Fibroblast of pulmonary artery (primary cell): ENCODE results near the gene GPR31.
"Not testable (repeated sequence)": the region's sequence is repeated elsewhere in the genome, so short reads cannot be mapped to it uniquely, and the experiment has no call there.

Experiments used
- DNase-seq: peaks from one replicate; pipeline ENCODE4 v3.0.0-alpha.2; 2010; ENCODE audit warnings: low read depth
- H3K4me3 ChIP-seq: replicated peaks from 2 replicates; pipeline ENCODE4 v1.5.1; 2011; ENCODE audit warnings: low read depth, mild to moderate bottlenecking, control low read depth, low read length, moderate library complexity
- TF ChIP-seq, protein P1 (sequence below): IDR thresholded peaks from 2 replicates; pipeline ENCODE4 v1.5.1; 2011; ENCODE audit warnings: mild to moderate bottlenecking, control low read depth, low read length, inconsistent platforms; ENCODE audit errors: missing control alignments

The GPR31 gene

DNA sequence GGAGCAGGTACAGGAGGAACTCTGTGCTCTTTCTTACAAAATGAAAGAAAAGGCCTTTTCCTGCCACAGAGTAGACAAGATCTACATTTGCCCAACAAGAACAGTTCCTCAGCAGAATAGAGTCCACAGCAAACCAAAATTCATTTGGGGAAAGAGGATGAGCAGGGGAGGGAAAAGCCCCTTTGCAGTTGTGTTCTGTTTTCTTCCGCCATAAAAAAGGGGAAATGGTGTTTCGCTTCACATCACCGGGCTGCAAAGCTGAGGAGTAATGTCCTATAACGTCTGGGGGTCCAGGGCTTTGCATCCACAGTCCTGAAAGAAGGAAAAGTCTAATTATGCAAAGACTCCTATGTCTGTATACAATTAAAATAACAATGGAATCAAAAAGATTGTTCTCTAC lies at the start of gene GPR31:
GPR31 (minus strand) TSS at position 118 of the 400 bp plus-strand sequence. CDS start 149 bp downstream, outside the sequence.
- no peak for DNase-seq
- TF ChIP-seq, protein P1, sequence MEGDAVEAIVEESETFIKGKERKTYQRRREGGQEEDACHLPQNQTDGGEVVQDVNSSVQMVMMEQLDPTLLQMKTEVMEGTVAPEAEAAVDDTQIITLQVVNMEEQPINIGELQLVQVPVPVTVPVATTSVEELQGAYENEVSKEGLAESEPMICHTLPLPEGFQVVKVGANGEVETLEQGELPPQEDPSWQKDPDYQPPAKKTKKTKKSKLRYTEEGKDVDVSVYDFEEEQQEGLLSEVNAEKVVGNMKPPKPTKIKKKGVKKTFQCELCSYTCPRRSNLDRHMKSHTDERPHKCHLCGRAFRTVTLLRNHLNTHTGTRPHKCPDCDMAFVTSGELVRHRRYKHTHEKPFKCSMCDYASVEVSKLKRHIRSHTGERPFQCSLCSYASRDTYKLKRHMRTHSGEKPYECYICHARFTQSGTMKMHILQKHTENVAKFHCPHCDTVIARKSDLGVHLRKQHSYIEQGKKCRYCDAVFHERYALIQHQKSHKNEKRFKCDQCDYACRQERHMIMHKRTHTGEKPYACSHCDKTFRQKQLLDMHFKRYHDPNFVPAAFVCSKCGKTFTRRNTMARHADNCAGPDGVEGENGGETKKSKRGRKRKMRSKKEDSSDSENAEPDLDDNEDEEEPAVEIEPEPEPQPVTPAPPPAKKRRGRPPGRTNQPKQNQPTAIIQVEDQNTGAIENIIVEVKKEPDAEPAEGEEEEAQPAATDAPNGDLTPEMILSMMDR = no peak
- no peak within 1 kb of the TSS for H3K4me3 ChIP-seq

DNA sequence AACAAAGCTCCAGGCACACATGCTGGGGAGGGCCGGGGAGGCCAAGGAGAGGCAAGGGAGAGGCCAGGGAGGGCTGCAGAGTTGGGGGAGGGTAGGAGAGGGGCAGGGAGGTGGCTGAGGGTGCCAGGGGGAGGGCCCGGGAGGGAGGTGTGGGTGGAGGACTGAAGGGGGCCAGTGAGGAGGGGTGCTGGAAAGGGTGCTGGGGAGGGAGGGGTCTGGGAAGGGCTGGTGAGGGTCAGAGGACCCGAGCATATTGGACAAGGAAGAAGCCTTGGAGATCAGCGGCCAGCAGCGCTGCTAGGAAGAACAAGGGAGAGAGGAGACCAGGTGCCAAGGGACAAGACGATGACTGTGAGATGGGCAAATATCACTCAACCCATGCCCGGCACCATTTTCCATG lies 49.7 kb upstream of the GPR31 start:
- TF ChIP-seq, protein P1 = no peak
- no peak for DNase-seq
- H3K4me3 ChIP-seq = no peak overlapping the region

- H3K4me3 ChIP-seq, DNase-seq: not testable (repeated sequence)
These were observed 47.5 kb upstream of the GPR31 start for GRCh38 chr6:167205316-167205715.

DNA sequence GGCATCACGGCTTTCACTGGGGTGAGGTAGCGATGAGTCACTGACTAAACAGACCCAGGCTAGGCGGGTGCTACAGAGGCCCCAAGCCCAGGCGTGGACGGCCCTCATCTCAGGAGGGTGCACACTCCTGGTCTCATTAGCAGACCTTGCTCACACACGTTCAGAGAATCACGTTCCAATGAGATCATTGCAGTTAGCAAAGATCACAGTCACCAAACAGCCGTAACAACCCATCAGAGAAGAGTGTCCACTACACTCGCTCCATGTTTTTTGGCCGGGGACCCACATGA lies 46.2 kb upstream of the GPR31 start:
- not testable (repeated sequence) for DNase-seq, H3K4me3 ChIP-seq

- not testable (repeated sequence) for DNase-seq
These were observed 45.7 kb upstream of the GPR31 start for GRCh38 chr6:167203261-167204058.

GRCh38 chr6:167202613-167203012 lies 44.8 kb upstream of the GPR31 start:
- H3K4me3 ChIP-seq, DNase-seq: not testable (repeated sequence)

More at GRCh38 chr6:167203261-167204058, 45.7 kb upstream of the GPR31 start:
- H3K4me3 ChIP-seq = not testable (repeated sequence)

DNA sequence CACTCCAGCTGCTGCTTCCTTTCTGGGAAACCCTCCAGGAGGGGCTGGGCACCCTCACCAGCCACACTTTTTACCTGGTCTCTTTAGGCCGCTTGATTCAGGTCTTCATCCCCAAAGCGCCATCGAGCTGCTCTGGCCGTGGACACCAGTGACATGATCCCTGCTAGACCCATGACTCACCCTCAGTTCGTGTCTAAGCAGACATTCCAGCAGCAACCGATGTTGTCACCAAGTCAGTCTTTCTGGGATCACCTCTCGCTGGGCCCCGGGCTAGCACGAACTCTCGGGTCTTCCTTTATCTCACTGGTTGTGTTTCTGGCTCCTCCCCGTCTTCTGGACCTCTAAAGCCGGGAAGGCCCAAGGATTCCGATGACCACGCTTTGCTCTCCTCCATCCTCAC lies 43.0 kb upstream of the GPR31 start:
- DNase-seq = no peak
- no peak overlapping the region for H3K4me3 ChIP-seq
- TF ChIP-seq, protein P1 = no peak

- not testable (repeated sequence) for DNase-seq, H3K4me3 ChIP-seq
These were observed 38.3 kb upstream of the GPR31 start for GRCh38 chr6:167195941-167196610.

- not testable (repeated sequence) for H3K4me3 ChIP-seq, DNase-seq
These were observed 35.8 kb upstream of the GPR31 start for GRCh38 chr6:167193515-167194125.

- DNase-seq, H3K4me3 ChIP-seq: not testable (repeated sequence)
These were observed 33.3 kb upstream of the GPR31 start for GRCh38 chr6:167191043-167191583.

GRCh38 chr6:167187275-167187674 lies 29.5 kb upstream of the GPR31 start:
- not testable (repeated sequence) for H3K4me3 ChIP-seq, DNase-seq

- DNase-seq, H3K4me3 ChIP-seq: not testable (repeated sequence)
These were observed 27.3 kb upstream of the GPR31 start for GRCh38 chr6:167185101-167185500.

DNA sequence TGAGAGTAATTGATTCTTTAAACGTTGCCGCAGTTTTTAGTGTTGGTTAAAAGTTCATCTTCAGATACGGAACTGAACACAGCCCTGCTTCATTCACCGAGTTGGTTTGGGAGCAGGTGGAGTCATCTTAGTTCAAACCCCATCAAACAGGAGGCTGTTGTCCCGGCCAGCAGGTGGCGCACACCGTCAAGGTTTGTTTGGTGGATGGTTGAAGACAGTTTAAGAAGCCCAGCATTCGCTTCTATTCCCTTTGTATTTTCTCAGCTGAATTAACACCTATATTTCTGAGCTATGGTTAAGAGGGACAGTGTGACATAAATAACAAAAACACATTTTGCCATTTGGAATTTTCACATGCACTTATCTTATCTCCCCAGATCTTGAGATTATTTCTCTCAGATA lies 25.1 kb upstream of the GPR31 start:
- not testable (repeated sequence) for H3K4me3 ChIP-seq, DNase-seq

GRCh38 chr6:167181351-167181750 lies 23.6 kb upstream of the GPR31 start:
- not testable (repeated sequence) for H3K4me3 ChIP-seq, DNase-seq

DNA sequence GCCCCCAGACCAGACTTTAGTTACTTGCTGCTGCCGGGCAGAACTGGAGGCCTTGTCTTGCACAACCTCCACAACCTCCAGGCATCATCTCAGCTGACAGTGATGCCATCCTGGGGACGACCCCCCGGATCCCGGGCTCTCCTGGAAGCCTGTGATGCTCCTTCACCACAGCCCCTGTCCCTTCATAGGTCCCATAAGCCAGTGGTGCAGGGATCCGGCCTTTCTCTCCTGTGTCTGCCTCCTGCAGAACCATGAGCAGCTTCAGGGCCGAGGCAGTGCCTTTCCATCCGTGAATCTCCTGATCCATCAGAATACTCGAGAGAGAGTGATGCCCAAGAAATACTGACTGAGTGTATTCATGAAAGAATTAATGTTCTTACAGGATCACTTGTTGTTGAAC lies 22.3 kb upstream of the GPR31 start:
- not testable (repeated sequence) for H3K4me3 ChIP-seq, DNase-seq
